HEK293T (cell line): ENCODE results near the gene MTG2.

Experiments
- CTCF ChIA-PET: fragments of 350-600 bp; formaldehyde crosslinking; extraction: SDS; loops from one replicate; lab custom pipeline; 2021; ENCODE audit warnings: antibody characterized with exemption, inconsistent platforms; lab: Yijun Ruan, JAX
- POLR2A ChIA-PET: fragments of 350-600 bp; formaldehyde crosslinking; extraction: SDS; loops from one replicate; lab custom pipeline; 2020; ENCODE audit warnings: antibody characterized with exemption, inconsistent platforms; lab: Yijun Ruan, JAX
- DNase-seq: peaks from one replicate; pipeline ENCODE4 v3.0.0; 2012; ENCODE audit warnings: mixed read lengths; ENCODE audit errors: extremely low spot score
- ARNT ChIP-seq: fragments of 450-650 bp; IDR thresholded peaks from 2 replicates; pipeline ENCODE4 v1.6.1; 2017; ENCODE audit warnings: mild to moderate bottlenecking
- BHLHE40 ChIP-seq: fragments of 450-650 bp; IDR thresholded peaks from 2 replicates; pipeline ENCODE4 v1.6.1; 2016; ENCODE audit warnings: mild to moderate bottlenecking, moderate library complexity, borderline replicate concordance
- CTBP1 ChIP-seq: fragments of 450-650 bp; IDR thresholded peaks from 2 replicates; pipeline ENCODE4 v1.6.1; 2016; ENCODE audit warnings: borderline replicate concordance
- ELF4 ChIP-seq: fragments of 450-650 bp; IDR thresholded peaks from 2 replicates; pipeline ENCODE4 v1.6.1; 2017; ENCODE audit warnings: antibody characterized with exemption
- FOXA1 ChIP-seq: fragments of 450-650 bp; IDR thresholded peaks from 2 replicates; pipeline ENCODE4 v1.6.1; 2016; ENCODE audit warnings: mild to moderate bottlenecking
- FOXK2 ChIP-seq: fragments of 450-650 bp; IDR thresholded peaks from 2 replicates; pipeline ENCODE4 v1.6.1; 2016; ENCODE audit warnings: mild to moderate bottlenecking
- FOXM1 ChIP-seq: fragments of 450-650 bp; IDR thresholded peaks from 2 replicates; pipeline ENCODE4 v1.6.1; 2017; ENCODE audit warnings: mild to moderate bottlenecking, borderline replicate concordance
- HDGF ChIP-seq: fragments of 450-650 bp; IDR thresholded peaks from 2 replicates; pipeline ENCODE4 v1.6.1; 2017; ENCODE audit warnings: antibody characterized with exemption, borderline replicate concordance
- L3MBTL2 ChIP-seq: fragments of 450-650 bp; conservative IDR thresholded peaks from 2 replicates; pipeline ENCODE4 v1.6.1; 2016; ENCODE audit warnings: mild to moderate bottlenecking
- LEF1 ChIP-seq: fragments of 450-650 bp; IDR thresholded peaks from 2 replicates; pipeline ENCODE4 v1.6.1; 2017; ENCODE audit warnings: mild to moderate bottlenecking, borderline replicate concordance
- NFRKB ChIP-seq: fragments of 450-650 bp; IDR thresholded peaks from 2 replicates; pipeline ENCODE4 v1.6.1; 2016; ENCODE audit warnings: mild to moderate bottlenecking, moderate library complexity
- SP1 ChIP-seq: fragments of 450-650 bp; IDR thresholded peaks from 2 replicates; pipeline ENCODE4 v1.6.1; 2017
- SUZ12 ChIP-seq: fragments of 450-650 bp; IDR thresholded peaks from 2 replicates; pipeline ENCODE4 v1.6.1; 2016; ENCODE audit warnings: mild to moderate bottlenecking
- TARDBP ChIP-seq: fragments of 450-650 bp; IDR thresholded peaks from 2 replicates; pipeline ENCODE4 v1.6.1; 2016
- ZNF384 ChIP-seq: fragments of 450-650 bp; IDR thresholded peaks from 2 replicates; pipeline ENCODE4 v1.6.1; 2016
- TF ChIP-seq, protein P1 (sequence below): fragments of 450-650 bp; IDR thresholded peaks from 2 replicates; pipeline ENCODE4 v1.6.1; 2016

Gene MTG2

DNA sequence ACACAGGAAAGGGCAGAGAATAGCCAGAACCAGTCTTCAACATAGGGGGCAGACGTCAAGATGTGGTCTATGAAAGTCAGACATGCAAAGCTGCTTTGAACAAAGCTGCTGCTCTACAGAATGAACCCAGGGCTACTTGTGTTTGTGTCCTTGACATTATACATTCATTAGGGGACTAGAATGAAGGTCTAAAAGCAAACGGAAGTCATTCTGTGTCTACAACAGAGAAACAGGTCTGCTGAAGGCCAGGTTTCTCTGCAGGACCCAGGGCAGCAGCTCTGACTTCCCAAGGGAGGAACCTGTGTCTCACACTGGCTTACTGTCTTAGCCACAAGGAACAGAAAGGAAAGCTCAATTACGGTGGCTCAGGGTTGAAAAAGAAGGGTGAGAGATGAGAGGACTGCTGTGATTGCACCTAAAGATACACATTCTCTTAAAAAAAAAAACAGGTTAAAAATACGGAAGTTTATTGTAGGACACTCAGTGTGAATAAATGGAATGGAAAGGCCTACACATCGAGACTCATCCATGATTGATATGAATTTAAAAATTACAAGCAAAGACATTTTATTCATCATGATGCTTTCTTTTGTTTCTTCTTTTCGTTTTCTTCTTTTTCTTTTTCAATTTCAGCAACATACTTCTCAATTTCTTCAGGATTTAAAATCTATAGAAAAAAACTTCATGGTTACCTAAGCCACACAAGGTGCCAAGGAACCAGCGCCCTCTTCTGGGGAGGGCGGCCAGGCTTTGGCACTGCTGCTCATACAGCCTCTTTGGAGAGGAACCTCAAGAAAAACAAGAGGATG lies 46.3 kb upstream of the MTG2 start:
- TF ChIP-seq LEF1 = no peak
- no peak for TF ChIP-seq NFRKB
- TF ChIP-seq ZNF384 = 0 out of 2 replicates have a peak, but pooled peaks have one; percentile 36
- no peak for TF ChIP-seq TARDBP
- peak; percentile 58 for DNase-seq
- ChIA-PET POLR2A (interaction anchor here (0.7 to 2.8 kb wide), 6 partner anchors 10 to 70 kb away, joined by 3 to 9 read pairs (median 5); no protein-coding TSS in a partner anchor), CTCF (interaction anchor here (0.6 to 1.7 kb wide), 11 partner anchors 9 to 246 kb away, joined by 3 to 9 read pairs (median 3); no protein-coding TSS in a partner anchor)

DNA sequence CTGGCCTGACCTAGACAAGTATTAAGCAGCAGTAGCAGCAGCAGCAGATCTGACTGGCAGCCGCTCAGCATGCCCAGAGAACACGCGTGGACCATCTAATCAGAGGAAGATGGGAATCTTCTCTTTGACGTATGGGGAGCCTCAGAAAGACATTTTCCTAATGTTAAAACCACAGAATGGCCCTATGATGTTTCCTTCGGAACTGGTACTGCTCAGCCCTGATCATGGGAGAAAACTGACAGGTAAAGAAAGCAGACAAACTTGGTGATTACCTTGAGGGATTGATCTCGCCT lies 45.8 kb upstream of the MTG2 start:
- POLR2A ChIA-PET = interaction anchor here (1.9 to 2.8 kb wide), 3 partner anchors 10 to 70 kb away, joined by 5 to 9 read pairs (median 9); no protein-coding TSS in a partner anchor
- TF ChIP-seq FOXK2 = no peak
- TF ChIP-seq BHLHE40 = no peak
- no peak for TF ChIP-seq SUZ12
- no peak for TF ChIP-seq HDGF
- CTCF ChIA-PET = no interaction called here
- DNase-seq = no peak

DNA sequence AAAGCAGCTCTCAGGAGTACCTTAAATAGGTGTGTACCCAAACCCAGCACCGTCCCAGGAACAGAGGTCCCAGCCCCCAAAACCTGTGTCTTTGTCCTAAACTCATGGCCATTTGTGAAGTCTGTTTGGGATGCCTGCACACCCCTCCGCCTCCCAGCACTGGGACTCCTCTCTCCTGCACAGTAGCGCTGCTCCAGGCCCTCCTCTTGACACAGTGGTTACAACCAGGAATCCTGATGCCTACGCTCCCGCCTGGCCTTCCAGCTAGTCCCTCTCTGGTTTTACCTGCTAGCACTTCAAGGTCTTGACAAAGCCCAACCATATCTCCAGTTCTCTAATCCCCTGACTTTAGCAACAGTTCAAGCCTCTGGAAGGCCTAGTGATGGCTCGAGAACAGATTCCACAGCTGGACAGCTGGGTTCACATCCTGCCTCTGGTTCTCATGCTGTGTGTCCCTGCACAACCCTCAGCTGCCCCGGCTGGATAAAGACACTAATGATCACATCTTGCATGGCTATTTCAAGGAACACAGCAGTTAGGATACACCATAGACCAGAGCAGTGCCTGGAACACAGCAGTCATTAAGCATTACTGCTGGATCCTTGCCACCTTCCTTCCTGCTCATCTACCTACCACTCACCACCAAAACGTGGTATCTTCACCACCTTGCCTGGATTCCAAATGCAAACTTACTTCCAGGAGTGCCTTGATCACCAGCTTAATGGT lies 45.2 kb upstream of the MTG2 start:
- POLR2A ChIA-PET = interaction anchor here (1.0 to 2.8 kb wide), 3 partner anchors 11 to 71 kb away, joined by 3 to 9 read pairs (median 5); no protein-coding TSS in a partner anchor
- CTCF ChIA-PET = interaction anchor here (1.5 kb wide), 1 partner anchor 127 kb away, joined by 5 read pairs; no protein-coding TSS in a partner anchor
- TF ChIP-seq ARNT (no peak), SP1 (no peak), NFRKB (no peak), CTBP1 (no peak), L3MBTL2 (no peak), FOXK2 (no peak), FOXA1 (no peak), LEF1 (no peak), FOXM1 (no peak), SUZ12 (no peak), ELF4 (no peak), TARDBP (no peak), BHLHE40 (no peak), ZNF384 (no peak), HDGF (no peak)
- TF ChIP-seq, protein P1, sequence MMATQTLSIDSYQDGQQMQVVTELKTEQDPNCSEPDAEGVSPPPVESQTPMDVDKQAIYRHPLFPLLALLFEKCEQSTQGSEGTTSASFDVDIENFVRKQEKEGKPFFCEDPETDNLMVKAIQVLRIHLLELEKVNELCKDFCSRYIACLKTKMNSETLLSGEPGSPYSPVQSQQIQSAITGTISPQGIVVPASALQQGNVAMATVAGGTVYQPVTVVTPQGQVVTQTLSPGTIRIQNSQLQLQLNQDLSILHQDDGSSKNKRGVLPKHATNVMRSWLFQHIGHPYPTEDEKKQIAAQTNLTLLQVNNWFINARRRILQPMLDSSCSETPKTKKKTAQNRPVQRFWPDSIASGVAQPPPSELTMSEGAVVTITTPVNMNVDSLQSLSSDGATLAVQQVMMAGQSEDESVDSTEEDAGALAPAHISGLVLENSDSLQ = no peak
- no peak for DNase-seq

DNA sequence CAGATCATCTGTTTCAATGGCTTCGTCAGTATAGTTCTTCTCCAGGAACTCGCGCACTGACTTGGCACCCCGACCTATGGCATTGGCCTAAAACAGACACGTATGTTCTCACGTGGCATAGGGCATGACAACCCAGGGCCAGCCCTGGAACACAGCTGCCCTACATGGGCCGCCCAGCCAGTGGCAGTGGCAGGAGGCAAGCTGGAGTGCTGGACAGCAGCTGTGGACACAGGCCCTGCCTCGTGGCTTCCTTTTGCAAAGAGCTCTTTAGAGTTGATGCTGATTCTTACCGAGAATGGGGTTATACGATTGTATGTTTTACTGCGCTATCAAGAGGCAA lies 44.7 kb upstream of the MTG2 start:
- ChIA-PET POLR2A (interaction anchor here (1.0 to 1.9 kb wide), 2 partner anchors 16 to 72 kb away, joined by 3 to 5 read pairs; no protein-coding TSS in a partner anchor), CTCF (interaction anchor here (1.5 kb wide), 1 partner anchor 128 kb away, joined by 5 read pairs; no protein-coding TSS in a partner anchor)
- TF ChIP-seq LEF1 (no peak), SP1 (no peak), ZNF384 (no peak), HDGF (no peak), BHLHE40 (no peak), L3MBTL2 (no peak), CTBP1 (no peak), NFRKB (no peak), FOXA1 (no peak), TARDBP (no peak), FOXK2 (no peak), ARNT (no peak), FOXM1 (no peak), SUZ12 (no peak), ELF4 (no peak)
- TF ChIP-seq, protein P1 = no peak
- DNase-seq = no peak

DNA sequence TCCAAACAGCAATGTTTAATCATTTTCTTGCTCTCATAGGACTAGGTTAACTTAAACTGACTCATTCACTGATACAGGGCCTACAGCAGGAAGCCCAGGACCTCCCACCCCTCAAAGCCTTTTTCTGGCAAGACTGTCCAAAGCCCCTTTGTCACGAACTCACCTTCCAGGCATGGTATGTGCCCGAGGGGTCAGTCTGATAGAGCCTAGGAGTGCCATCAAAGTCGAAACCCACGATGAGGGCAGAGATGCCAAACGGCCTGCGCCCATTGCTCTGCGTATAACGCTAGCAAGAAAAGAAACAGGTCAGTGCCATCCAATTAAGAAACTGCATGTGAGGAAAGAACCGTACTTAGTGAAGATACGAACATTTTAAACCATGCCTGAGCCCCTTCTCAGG lies 43.9 kb upstream of the MTG2 start:
- POLR2A ChIA-PET = interaction anchor here (1.3 kb wide), 1 partner anchor 17 kb away, joined by 3 read pairs; the partner anchor contains the start of gene LSM14B
- CTCF ChIA-PET = interaction anchor here (1.5 kb wide), 1 partner anchor 128 kb away, joined by 5 read pairs; no protein-coding TSS in a partner anchor
- no peak for TF ChIP-seq ARNT
- no peak for TF ChIP-seq HDGF
- no peak for TF ChIP-seq ELF4
- TF ChIP-seq BHLHE40 = no peak
- DNase-seq = no peak

DNA sequence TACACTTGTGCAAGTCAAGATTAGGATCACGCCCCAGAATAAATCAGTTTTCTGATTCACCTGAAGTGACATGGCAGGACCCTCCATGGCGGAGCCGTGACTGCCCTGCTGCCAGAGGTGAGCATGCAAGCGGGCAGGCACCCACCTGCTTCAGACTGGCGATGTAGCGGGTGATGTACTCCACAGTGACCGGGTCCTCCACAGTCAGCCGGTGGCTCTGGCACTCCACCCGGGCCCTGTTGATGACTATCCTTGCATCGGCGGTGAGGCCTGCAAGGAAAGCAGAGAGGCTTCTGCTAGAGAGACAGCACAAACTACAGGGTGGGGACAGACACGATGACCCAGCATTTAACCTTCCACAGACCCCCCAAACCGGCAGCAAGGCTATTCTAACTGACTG lies 43.2 kb upstream of the MTG2 start:
- CTCF ChIA-PET = no interaction called here
- no peak for DNase-seq
- TF ChIP-seq SP1 (no peak), ARNT (no peak), SUZ12 (no peak), FOXK2 (no peak), ZNF384 (no peak), TARDBP (no peak), FOXA1 (no peak), NFRKB (no peak), CTBP1 (no peak), ELF4 (no peak), LEF1 (no peak), BHLHE40 (no peak), FOXM1 (no peak), HDGF (no peak)
- TF ChIP-seq, protein P1 = no peak
- POLR2A ChIA-PET = interaction anchor here (1.3 kb wide), 1 partner anchor 18 kb away, joined by 3 read pairs; the partner anchor contains the start of gene LSM14B
